ENCODE measurements around the gene ZFHX3.

Gene ZFHX3

GRCh38 chr16:72844225-72844920 is 203.6 kb downstream of the ZFHX3 start:
- no peak for DNase-seq

GRCh38 chr16:72841506-72841905 is 206.4 kb downstream of the ZFHX3 start:
- no peak for DNase-seq

GRCh38 chr16:72840631-72841381 is 207.1 kb downstream of the ZFHX3 start:
- DNase-seq: no peak

- no peak for DNase-seq
Observed at GRCh38 chr16:72838951-72839350, 209.0 kb downstream of the ZFHX3 start.

GRCh38 chr16:72838586-72838910 is 209.4 kb downstream of the ZFHX3 start:
- no peak for DNase-seq

- DNase-seq: no peak
Observed at GRCh38 chr16:72837846-72838585, 209.9 kb downstream of the ZFHX3 start.

- no peak for DNase-seq
Observed at GRCh38 chr16:72836985-72837384, 210.9 kb downstream of the ZFHX3 start.

GRCh38 chr16:72836181-72836580 is 211.7 kb downstream of the ZFHX3 start:
- DNase-seq: no peak

GRCh38 chr16:72835086-72835485 is 212.8 kb downstream of the ZFHX3 start:
- DNase-seq: no peak

GRCh38 chr16:72834499-72834898 is 213.4 kb downstream of the ZFHX3 start:
- DNase-seq: no peak

GRCh38 chr16:72833969-72834368 is 214.0 kb downstream of the ZFHX3 start:
- DNase-seq: no peak

- no peak for DNase-seq
Observed at GRCh38 chr16:72833482-72833881, 214.4 kb downstream of the ZFHX3 start.

GRCh38 chr16:72832621-72833248 is 215.2 kb downstream of the ZFHX3 start:
- peak; percentile 29 for DNase-seq

GRCh38 chr16:72829846-72830775 is 217.8 kb downstream of the ZFHX3 start:
- no peak for DNase-seq

- DNase-seq: no peak
Observed at GRCh38 chr16:72827866-72828265, 220.1 kb downstream of the ZFHX3 start.

GRCh38 chr16:72825912-72826621 is 221.9 kb downstream of the ZFHX3 start:
- no peak for DNase-seq

- DNase-seq: no peak
Observed at GRCh38 chr16:72824761-72825160, 223.2 kb downstream of the ZFHX3 start.

- DNase-seq: no peak
Observed at GRCh38 chr16:72824027-72824426, 223.9 kb downstream of the ZFHX3 start.

- DNase-seq: no peak
Observed at GRCh38 chr16:72821185-72821950, 226.6 kb downstream of the ZFHX3 start.

- no peak for DNase-seq
Observed at GRCh38 chr16:72819345-72819744, 228.6 kb downstream of the ZFHX3 start.
